GM23338 (cell line): Measurements from ENCODE around the gene LYRM7.

Source experiments
- CREB1 ChIP-seq: fragments of 250-450 bp; sonication (Bioruptor Pico); IDR thresholded peaks from 2 replicates; pipeline ENCODE4 v1.5.0; 2020; ENCODE audit warnings: low read depth, mild to moderate bottlenecking, moderate library complexity
- CTCF ChIP-seq, 2 experiments: fragments of 200-600 bp in 1 of 2; sonication (generic) in 1 of 2; conservative IDR thresholded peaks; 2 replicates each; pipeline versions ENCODE4 v1.5.1 to v1.6.1; 2016 to 2017; ENCODE audit warnings: antibody characterized with exemption in 2 of 2, low read depth in 2 of 2, mild to moderate bottlenecking in 2 of 2, moderate library complexity in 1 of 2
- EZH2 ChIP-seq: fragments of 200-600 bp; sonication (generic); IDR thresholded peaks from one replicate; pipeline ENCODE4 v1.8.0; 2017; ENCODE audit warnings: antibody characterized with exemption, mild to moderate bottlenecking, low read depth; ENCODE audit not compliant: unreplicated experiment
- EZH2phosphoT487 ChIP-seq: fragments of 200-600 bp; sonication (generic); IDR thresholded peaks from one replicate; pipeline ENCODE4 v1.8.1; 2018; ENCODE audit warnings: antibody characterized with exemption; ENCODE audit not compliant: unreplicated experiment
- POLR2AphosphoS5 ChIP-seq: IDR thresholded peaks from 2 replicates; pipeline ENCODE4 v1.6.1; 2016; ENCODE audit warnings: antibody characterized with exemption, low read depth
- ZNF114 ChIP-seq: fragments of 250-450 bp; sonication (Bioruptor Pico); IDR thresholded peaks from 2 replicates; pipeline ENCODE4 v1.5.0; 2020; ENCODE audit warnings: mild to moderate bottlenecking, moderate library complexity
- TF ChIP-seq, protein P1 (sequence below): IDR thresholded peaks from one replicate; pipeline ENCODE4 v1.6.1; 2018; ENCODE audit warnings: antibody characterized with exemption; ENCODE audit not compliant: unreplicated experiment

DNA sequence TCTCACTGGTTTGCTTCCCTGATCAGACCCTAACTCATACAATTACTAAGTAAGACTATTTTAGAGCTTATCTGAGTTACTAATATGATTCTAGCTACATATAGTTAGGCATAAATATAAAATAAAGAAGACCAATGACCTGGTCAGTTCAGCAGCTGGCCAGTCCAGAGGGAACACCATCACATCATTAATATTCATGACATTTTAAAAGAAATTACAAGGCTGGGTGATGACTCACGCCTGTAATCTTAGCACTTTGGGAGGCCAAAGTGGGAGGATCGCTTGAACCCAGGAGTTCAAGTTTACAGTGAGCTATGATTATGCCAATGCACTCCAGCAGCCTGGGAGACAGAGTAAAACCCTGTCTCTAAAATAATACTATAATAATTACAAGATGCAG is 56.2 kb downstream of the LYRM7 start:
- TF ChIP-seq, protein P1, sequence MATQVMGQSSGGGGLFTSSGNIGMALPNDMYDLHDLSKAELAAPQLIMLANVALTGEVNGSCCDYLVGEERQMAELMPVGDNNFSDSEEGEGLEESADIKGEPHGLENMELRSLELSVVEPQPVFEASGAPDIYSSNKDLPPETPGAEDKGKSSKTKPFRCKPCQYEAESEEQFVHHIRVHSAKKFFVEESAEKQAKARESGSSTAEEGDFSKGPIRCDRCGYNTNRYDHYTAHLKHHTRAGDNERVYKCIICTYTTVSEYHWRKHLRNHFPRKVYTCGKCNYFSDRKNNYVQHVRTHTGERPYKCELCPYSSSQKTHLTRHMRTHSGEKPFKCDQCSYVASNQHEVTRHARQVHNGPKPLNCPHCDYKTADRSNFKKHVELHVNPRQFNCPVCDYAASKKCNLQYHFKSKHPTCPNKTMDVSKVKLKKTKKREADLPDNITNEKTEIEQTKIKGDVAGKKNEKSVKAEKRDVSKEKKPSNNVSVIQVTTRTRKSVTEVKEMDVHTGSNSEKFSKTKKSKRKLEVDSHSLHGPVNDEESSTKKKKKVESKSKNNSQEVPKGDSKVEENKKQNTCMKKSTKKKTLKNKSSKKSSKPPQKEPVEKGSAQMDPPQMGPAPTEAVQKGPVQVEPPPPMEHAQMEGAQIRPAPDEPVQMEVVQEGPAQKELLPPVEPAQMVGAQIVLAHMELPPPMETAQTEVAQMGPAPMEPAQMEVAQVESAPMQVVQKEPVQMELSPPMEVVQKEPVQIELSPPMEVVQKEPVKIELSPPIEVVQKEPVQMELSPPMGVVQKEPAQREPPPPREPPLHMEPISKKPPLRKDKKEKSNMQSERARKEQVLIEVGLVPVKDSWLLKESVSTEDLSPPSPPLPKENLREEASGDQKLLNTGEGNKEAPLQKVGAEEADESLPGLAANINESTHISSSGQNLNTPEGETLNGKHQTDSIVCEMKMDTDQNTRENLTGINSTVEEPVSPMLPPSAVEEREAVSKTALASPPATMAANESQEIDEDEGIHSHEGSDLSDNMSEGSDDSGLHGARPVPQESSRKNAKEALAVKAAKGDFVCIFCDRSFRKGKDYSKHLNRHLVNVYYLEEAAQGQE: no peak
- TF ChIP-seq CTCF (conservative IDR thresholded peaks at IDR 0.05; ENCODE audit: low read depth in 2 of 2): no peak
- TF ChIP-seq EZH2: no peak
- TF ChIP-seq POLR2AphosphoS5: no peak
- TF ChIP-seq CREB1: no peak
- TF ChIP-seq EZH2phosphoT487: no peak
- no peak for TF ChIP-seq ZNF114 (CRISPR knock-in tag)
